Astrocyte of the cerebellum (primary cell): ENCODE measurements around the gene ZNF678.
A peak's percentile ranks its signal among the peaks of the same experiment; 100 is the strongest.

Experiments
- DNase-seq: peaks from one replicate; pipeline ENCODE4 v3.0.0-alpha.2; 2011; ENCODE audit warnings: low read depth
- H3K4me3 ChIP-seq: 2 replicates; pipeline ENCODE4 v1.5.1; 2011; ENCODE audit warnings: mild to moderate bottlenecking, low read depth, low read length, moderate library complexity
- in situ Hi-C: cut with HindIII; loops from 2 replicates; pipeline ENCODE4 v1.10.0; 2017; ENCODE audit warnings: low sequenced_read_pairs
- TF ChIP-seq, protein P1 (sequence below): IDR thresholded peaks from 2 replicates; pipeline ENCODE4 v1.5.1; 2012; ENCODE audit warnings: low read length, low read depth, moderate library complexity, mild to moderate bottlenecking; ENCODE audit errors: missing control alignments

The ZNF678 gene

DNA sequence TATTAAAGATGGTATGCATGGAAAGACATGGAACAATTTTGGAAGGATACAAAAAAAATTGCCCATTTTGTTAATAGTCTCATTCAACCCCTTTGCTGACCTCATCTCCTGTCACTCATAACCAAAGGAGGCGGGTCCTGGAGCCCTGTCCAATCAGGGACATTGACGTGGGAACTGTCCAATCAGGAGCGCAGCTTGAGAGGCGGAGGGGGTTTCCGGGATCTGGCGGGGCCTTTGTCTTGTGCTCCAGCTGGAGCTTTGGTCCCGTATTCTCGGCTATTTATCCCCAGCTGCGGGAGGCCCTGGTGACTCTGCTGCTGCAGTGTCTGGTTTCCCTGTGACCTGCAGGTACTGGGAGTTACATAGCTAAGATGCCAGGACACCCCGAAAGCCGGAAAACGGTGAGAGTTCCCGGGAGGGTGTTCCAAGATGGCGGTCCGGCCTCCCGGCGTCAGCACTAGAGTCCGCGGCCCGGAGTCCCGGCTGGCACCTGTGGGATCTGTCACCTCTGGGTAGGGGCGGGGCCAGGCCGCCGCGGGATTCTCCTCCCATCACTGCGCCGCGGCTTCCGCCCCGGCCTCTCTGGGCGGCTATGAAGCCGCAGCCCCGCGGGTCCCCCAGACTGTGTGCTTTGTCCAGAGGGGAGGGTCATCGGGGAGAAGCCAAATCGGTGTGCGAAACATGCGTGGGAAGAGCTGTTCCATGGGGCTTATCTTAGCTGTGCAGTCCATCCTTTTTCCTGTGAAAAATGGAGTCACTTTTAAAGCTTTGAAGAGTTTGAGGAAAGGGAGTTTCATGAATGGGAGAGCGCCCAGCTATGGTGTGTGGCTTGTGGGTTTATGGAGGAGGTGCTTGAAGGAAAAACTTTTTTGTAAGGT is at the start of gene ZNF678:
Gene ZNF678, plus strand, starts transcription at position 233 of the 878 bp plus-strand sequence. CDS start 87,436 bp downstream, outside the sequence.
- in situ Hi-C loops, result loop anchor here (5.0 kb wide), 1 partner anchor 96 kb away; no protein-coding TSS in a partner anchor

DNA sequence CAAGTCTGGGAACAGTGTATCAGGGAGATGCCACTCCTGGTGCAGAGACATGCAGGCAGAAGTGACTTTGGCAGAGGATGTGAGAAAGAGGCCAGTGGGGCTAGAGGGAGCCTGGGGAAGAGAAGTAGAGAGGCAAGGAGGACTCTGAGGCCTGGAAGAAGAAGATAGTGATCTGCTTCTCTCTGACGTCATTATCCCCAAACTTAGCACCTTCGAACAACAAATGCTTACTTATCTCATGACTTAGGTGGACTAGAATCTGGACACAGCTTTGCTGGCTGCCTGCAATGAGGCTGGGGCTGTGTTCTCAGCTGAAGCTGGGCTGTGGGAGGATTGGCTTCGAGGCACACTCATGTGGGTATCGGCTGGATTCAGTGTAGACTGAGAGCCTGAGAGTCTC is 44.5 kb upstream of the ZNF678 start:
- in situ Hi-C loops, result no loop called here
- no peak for DNase-seq
- H3K4me3 ChIP-seq, result no peak overlapping the region
- TF ChIP-seq, protein P1, sequence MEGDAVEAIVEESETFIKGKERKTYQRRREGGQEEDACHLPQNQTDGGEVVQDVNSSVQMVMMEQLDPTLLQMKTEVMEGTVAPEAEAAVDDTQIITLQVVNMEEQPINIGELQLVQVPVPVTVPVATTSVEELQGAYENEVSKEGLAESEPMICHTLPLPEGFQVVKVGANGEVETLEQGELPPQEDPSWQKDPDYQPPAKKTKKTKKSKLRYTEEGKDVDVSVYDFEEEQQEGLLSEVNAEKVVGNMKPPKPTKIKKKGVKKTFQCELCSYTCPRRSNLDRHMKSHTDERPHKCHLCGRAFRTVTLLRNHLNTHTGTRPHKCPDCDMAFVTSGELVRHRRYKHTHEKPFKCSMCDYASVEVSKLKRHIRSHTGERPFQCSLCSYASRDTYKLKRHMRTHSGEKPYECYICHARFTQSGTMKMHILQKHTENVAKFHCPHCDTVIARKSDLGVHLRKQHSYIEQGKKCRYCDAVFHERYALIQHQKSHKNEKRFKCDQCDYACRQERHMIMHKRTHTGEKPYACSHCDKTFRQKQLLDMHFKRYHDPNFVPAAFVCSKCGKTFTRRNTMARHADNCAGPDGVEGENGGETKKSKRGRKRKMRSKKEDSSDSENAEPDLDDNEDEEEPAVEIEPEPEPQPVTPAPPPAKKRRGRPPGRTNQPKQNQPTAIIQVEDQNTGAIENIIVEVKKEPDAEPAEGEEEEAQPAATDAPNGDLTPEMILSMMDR, result no peak

More for the DNA sequence above, at the start of gene ZNF678:
- TF ChIP-seq, protein P1, result no peak
- peak within 1 kb of the TSS; percentile 72 for H3K4me3 ChIP-seq
- DNase-seq, result peak; percentile 86

DNA sequence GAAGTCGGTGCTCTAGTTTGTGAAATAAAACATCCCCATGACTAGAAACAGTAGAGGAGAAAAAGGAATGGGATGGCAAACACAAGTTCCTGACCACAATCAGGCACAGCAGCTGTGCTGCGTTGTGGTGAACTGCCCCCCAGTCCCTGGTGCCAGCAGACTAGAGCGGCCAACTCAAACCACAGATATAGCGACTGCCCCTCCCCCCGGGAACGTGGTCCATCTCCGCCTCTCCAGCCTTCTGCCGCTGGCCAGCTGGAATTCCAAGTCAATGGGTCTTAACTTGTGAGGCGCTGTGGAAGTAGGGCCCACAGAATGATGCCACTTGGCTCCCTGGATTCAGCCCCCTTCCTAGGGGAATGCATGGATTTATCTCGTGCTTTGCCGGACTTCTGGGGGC is 41.6 kb upstream of the ZNF678 start:
- in situ Hi-C loops, result no loop called here
- no peak overlapping the region for H3K4me3 ChIP-seq
- TF ChIP-seq, protein P1, result no peak
- no peak for DNase-seq

DNA sequence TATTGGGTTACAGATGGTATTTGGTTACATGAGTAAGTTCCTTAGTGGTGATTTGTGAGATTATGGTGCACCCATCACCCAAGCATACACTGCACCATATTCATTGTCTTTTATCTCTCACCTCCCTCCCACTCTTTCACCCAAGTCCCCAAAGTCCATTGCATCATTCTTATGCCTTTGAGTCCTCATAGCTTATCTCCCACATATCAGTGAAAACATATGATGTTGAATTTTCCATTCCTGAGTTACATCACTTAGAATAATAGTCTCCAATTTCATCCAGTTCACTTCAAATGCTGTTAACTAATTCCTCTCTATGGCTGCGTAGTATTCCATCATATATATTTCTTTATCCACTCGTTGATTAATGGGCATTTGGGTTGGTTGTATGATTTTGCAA is 36.8 kb upstream of the ZNF678 start:
- in situ Hi-C loops, result no loop called here
- DNase-seq, result no peak
- TF ChIP-seq, protein P1, result no peak
- no peak overlapping the region for H3K4me3 ChIP-seq

DNA sequence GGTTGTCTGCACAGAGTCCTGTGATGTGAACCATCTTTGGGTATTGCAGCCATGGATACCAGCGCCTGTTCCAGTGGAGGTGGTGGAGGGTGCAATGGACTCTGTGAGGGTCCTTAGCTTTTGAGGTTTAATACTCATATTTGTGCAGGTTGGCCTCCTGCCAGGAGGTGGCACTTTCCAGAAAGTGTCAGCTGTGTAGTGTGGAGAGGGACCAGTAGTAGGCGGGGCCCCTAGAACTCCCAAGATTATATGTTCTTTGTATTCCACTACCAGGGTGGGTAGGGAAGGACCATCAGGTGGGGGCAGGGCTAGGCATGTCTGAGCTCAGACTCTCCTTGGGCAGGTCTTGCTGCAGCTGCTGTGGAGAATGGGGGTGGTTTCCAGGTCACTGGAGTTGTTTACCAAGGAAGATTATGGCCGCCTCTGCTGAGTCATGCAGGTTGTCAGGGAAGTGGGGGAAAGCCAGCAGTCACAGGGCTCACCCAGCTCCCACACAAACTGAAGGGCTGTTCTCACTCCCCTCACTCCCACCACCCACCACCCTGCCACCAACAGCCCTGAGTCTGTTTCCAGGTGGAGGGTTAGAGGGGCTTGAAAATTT is 31.2 kb upstream of the ZNF678 start:
- TF ChIP-seq, protein P1, result no peak
- H3K4me3 ChIP-seq, result no peak overlapping the region
- DNase-seq, result no peak
- in situ Hi-C loops, result no loop called here

DNA sequence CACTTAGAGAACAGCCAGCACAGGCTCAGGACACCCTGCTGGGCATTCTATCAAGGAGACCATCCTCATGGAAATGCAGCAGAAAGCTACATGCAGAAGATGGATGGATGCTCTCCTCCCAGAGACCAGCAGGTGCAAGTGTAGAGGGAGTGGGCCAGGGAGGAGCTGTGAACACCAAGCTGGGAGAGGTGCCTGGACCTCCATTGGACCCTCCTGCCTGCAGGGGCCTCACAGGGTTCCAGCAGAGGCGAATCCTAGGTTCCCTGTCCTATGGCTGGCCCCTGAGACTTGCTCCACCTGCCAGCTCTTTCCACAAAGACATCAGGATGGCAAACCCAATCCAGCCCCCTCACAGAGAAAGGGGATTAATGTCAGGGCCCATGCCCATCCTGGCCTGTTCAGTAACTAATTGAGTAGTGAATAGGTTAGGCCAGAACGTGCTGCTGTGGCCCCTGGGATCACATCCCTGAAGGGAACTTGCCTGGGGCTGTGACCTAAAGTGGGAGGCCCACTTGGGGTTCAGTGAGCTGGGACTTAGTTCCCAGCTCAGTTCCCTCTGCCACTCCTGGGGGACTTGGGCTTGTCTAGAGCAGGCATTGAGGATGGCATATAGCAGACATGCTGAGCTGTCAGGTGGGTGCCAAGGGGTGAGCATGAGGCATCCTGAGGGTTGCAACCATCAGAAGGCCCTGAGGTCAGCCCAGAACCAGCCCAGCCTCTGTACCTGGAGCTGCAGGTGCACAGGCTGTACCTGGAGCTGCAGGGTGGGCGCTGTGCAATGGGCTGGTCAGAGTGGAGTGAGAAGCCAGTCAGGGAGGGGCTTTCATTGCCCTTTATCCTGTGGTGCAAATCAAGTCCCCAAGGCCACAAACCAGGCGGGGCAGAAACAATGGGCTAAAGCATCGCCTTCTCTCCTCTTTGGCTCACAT is 22.9 kb upstream of the ZNF678 start:
- TF ChIP-seq, protein P1, result no peak
- H3K4me3 ChIP-seq, result no peak overlapping the region
- no peak for DNase-seq
- in situ Hi-C loops, result no loop called here
